ENCODE data around the gene GSTM3. TPM values are rescaled to one million over a fixed set of nuclear protein-coding genes. Genes with fewer than 3 reads are reported as not detected.
"Not testable (repeated sequence)": the region's sequence is repeated elsewhere in the genome, so short reads cannot be mapped to it uniquely, and the experiment has no call there.

The GSTM3 gene
- total and polyA plus RNA-seq, 10 of the 15 experiments (the other 5 are each of a cell fraction or from before 2014, with no cell fraction given): not detected

DNA sequence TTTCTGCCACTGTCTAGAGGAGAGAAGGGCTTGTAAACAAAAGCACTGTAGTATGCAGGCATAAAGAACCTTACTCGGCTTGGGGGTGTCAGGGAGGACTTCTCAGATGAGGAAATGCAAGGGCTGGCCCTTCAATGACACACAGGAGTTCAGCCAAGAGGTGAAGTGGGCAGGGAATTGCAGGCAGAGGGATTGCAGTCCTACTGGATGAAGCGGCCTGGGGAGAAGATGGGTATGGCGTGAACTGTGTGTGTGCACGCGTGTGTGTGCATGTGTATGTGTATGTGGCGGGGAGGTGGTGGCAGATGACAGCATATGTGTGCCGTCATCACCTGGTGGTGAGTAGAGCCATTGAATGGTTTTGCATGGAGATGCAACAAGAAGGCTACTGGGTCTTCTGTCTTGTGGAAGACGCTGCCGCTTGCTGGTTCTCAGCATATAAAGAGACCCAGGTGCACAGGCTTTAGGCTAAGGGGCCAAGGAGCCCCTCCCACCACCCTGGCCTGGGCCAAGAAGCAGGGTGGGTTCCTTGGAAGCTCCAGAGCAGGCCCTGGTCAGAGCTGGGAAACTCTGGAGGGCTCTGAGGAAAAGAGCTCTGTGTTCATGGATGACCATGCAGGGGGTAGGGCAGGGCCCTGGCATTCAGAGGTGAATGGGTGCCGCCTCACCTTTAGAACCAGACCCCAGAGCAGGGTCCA, 26.9 kb upstream of the GSTM3 start:
- Histone ChIP-seq H3K9ac (ENCODE audit: control insufficient read depth, insufficient read depth, low read length) (no peak overlapping the region), H3K36me3 (ENCODE audit: control insufficient read depth in 2 of 2, insufficient read depth in 2 of 2, low read length in 1 of 2) (no peaks in the 10 kb centered on the region), H3K4me2 (ENCODE audit: control insufficient read depth, insufficient read depth) (no peak overlapping the region), H3K79me2 (ENCODE audit: control insufficient read depth, insufficient read depth, low read length) (no peaks in the 10 kb centered on the region), H3K4me1 (ENCODE audit: control insufficient read depth, insufficient read depth, low read length) (no peaks in the 10 kb centered on the region), H2AFZ (ENCODE audit: control insufficient read depth, low read depth, low read length) (no peak overlapping the region), H3K27me3 (replicated peaks in 1 of 2; ENCODE audit: control insufficient read depth in 2 of 2, insufficient read depth in 2 of 2, low read length in 1 of 2) (no peaks in the 10 kb centered on the region; a peak in 1 of 4 replicates), H3K9me3 (replicated peaks; ENCODE audit: control insufficient read depth, insufficient read depth, low read length) (no peaks in the 10 kb centered on the region), H3K27ac (ENCODE audit: control insufficient read depth, insufficient read depth) (no peak overlapping the region), H3K4me3 (no peak overlapping the region), H4K20me1 (ENCODE audit: control insufficient read depth, insufficient read depth) (no peaks in the 10 kb centered on the region)
- FAIRE-seq (no peak), DNase-seq (ENCODE audit: low read depth, low spot score) (no peak), ATAC-seq (no peak)
- 72% methylated on average over 10 of the region's 10 CpGs for WGBS (ENCODE audit: insufficient coverage, insufficient replicate concordance, low lambda C conversion rate, missing lambda C conversion rate)
- intact Hi-C loops (cut with micrococcal nuclease; ENCODE audit: unreplicated experiment): no loop called here
- TF ChIP-seq YY1 (IDR thresholded peaks at IDR 0.05; ENCODE audit: low read depth, low read length): no peak
- no peak for TF ChIP-seq ZZZ3 (IDR thresholded peaks at IDR 0.05; ENCODE audit: control insufficient read depth, insufficient read length, low read depth)
- TF ChIP-seq MYB (IDR thresholded peaks at IDR 0.05; ENCODE audit: borderline replicate concordance, low read depth, low read length): no peak
- TF ChIP-seq, protein P1, sequence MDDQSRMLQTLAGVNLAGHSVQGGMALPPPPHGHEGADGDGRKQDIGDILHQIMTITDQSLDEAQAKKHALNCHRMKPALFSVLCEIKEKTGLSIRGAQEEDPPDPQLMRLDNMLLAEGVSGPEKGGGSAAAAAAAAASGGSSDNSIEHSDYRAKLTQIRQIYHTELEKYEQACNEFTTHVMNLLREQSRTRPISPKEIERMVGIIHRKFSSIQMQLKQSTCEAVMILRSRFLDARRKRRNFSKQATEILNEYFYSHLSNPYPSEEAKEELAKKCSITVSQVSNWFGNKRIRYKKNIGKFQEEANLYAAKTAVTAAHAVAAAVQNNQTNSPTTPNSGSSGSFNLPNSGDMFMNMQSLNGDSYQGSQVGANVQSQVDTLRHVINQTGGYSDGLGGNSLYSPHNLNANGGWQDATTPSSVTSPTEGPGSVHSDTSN (IDR thresholded peaks at IDR 0.05; ENCODE audit: insufficient replicate concordance, low read depth, low read length): no peak
- TF ChIP-seq RFX5 (IDR thresholded peaks at IDR 0.05; ENCODE audit: low read depth, low read length): no peak
- TF ChIP-seq PAX5 (IDR thresholded peaks at IDR 0.05; ENCODE audit: borderline replicate concordance, low read depth, low read length): no peak
- TF ChIP-seq MEF2A (IDR thresholded peaks at IDR 0.05; ENCODE audit: insufficient read depth, low read depth, low read length): no peak
- TF ChIP-seq SMAD5 (IDR thresholded peaks at IDR 0.05; ENCODE audit: low read depth): no peak
- TF ChIP-seq ESRRA (IDR thresholded peaks at IDR 0.05; ENCODE audit: low read length): no peak
- TF ChIP-seq MTA2 (IDR thresholded peaks at IDR 0.05; ENCODE audit: low read depth): no peak
- no peak for TF ChIP-seq MTA3 (IDR thresholded peaks at IDR 0.05; ENCODE audit: borderline replicate concordance, low read length)
- no peak for TF ChIP-seq BMI1 (IDR thresholded peaks at IDR 0.05; ENCODE audit: borderline replicate concordance)
- no peak for TF ChIP-seq RUNX3 (IDR thresholded peaks at IDR 0.05; ENCODE audit: low read length)
- no peak for TF ChIP-seq IKZF1 (conservative IDR thresholded peaks at IDR 0.05)
- TF ChIP-seq E4F1 (IDR thresholded peaks at IDR 0.05; ENCODE audit: borderline replicate concordance, partially characterized antibody): no peak
- TF ChIP-seq ZNF622 (IDR thresholded peaks at IDR 0.05): no peak
- RAD21 ChIA-PET (ENCODE audit: unreplicated experiment): no interaction called here
- SMC1A ChIA-PET (ENCODE audit: uncharacterized antibody, unreplicated experiment): no interaction called here
- in situ Hi-C loops (cut with MboI): no loop called here
- POLR2A ChIA-PET: no interaction called here
- no TSS peak for BruUV-seq (replicated peaks)
- CTCF ChIA-PET: no interaction called here

- not testable (repeated sequence) for FAIRE-seq
Observed at GRCh38 chr1:109766991-109767636, 26.3 kb upstream of the GSTM3 start.

More at GRCh38 chr1:109766991-109767636, 26.3 kb upstream of the GSTM3 start:
- H3K9me3 ChIP-seq (replicated peaks; ENCODE audit: control insufficient read depth, insufficient read depth, low read length); H3K79me2 ChIP-seq (ENCODE audit: control insufficient read depth, insufficient read depth, low read length); RAD21 ChIA-PET (ENCODE audit: unreplicated experiment); ATAC-seq; intact Hi-C loops (cut with micrococcal nuclease; ENCODE audit: unreplicated experiment); H3K27me3 ChIP-seq (replicated peaks in 1 of 2; ENCODE audit: control insufficient read depth in 2 of 2, insufficient read depth in 2 of 2, low read length in 1 of 2); DNase-seq (ENCODE audit: low read depth, low spot score); H3K27ac ChIP-seq (ENCODE audit: control insufficient read depth, insufficient read depth); BruUV-seq (replicated peaks); H3K9ac ChIP-seq (ENCODE audit: control insufficient read depth, insufficient read depth, low read length); H2AFZ ChIP-seq (ENCODE audit: control insufficient read depth, low read depth, low read length); H3K4me3 ChIP-seq; CTCF ChIA-PET; H3K36me3 ChIP-seq (ENCODE audit: control insufficient read depth in 2 of 2, insufficient read depth in 2 of 2, low read length in 1 of 2); H3K4me1 ChIP-seq (ENCODE audit: control insufficient read depth, insufficient read depth, low read length); H4K20me1 ChIP-seq (ENCODE audit: control insufficient read depth, insufficient read depth); POLR2A ChIA-PET; H3K4me2 ChIP-seq (ENCODE audit: control insufficient read depth, insufficient read depth); in situ Hi-C loops (cut with MboI); SMC1A ChIA-PET (ENCODE audit: uncharacterized antibody, unreplicated experiment): not testable (repeated sequence)
- 44% methylated on average over 17 of the region's 17 CpGs for WGBS (ENCODE audit: insufficient coverage, insufficient replicate concordance, low lambda C conversion rate, missing lambda C conversion rate)

Data from GM12878 (cell line).